Fibroblast of skin of right quadriceps (primary cell): ENCODE results near the gene CRTC2.
"Not testable (repeated sequence)": the region's sequence is repeated elsewhere in the genome, so short reads cannot be mapped to it uniquely, and the experiment has no call there.

Source experiments
- DNase-seq: peaks from one replicate; pipeline ENCODE4 v3.0.0-alpha.2; 2013

Gene CRTC2

DNA sequence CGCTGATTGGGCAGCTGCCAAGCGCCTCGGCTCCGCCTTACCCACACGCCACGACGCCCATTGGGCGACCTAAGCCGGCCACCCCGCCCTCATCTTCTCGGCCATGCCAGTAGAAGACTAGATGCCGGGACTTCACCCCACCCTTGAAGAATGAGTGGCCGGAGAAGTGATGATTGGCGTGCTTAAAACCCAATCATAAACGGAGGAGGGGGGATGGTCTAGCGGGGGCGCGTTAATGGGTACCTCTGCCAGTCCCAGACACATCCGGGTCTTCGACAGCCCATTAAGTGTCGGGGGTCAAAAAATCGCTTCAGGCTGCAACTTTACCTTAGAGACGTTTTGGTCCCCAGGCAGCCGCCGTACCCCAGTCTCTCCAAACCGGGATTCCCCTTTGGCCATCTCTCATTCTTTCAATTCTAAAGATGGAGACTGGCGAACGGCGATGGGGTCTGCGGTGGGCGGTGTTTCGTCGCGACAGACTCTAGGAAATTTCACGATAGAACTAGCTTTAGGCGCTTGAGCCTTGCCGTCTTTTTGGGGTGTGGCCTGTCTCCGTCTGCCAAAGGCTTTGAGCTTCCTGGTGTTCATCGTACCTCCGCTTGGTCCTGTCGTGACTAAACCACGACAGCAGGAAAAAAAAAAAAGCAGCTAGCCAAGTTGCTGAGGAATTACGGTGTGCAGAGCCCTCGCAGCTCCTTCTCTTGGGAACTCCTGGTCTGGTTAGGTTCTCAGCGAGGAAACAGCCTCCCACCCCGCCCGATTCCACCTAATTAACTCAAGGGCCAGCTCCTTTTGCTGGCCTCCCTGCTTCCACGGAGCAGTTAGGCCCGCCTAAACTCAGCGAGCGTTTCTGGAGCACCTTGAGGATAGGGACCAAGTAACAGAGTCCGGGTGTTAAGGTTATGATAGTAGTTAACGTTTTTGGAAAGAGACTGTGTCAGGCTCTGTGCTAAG is 35.2 kb downstream of the CRTC2 start, which contains the start of gene GATAD2B:
GATAD2B (minus strand) TSS at position 1 of the 954 bp plus-strand sequence. CDS start 94,625 bp downstream, outside the sequence.
- peak; percentile 100 for DNase-seq

DNA sequence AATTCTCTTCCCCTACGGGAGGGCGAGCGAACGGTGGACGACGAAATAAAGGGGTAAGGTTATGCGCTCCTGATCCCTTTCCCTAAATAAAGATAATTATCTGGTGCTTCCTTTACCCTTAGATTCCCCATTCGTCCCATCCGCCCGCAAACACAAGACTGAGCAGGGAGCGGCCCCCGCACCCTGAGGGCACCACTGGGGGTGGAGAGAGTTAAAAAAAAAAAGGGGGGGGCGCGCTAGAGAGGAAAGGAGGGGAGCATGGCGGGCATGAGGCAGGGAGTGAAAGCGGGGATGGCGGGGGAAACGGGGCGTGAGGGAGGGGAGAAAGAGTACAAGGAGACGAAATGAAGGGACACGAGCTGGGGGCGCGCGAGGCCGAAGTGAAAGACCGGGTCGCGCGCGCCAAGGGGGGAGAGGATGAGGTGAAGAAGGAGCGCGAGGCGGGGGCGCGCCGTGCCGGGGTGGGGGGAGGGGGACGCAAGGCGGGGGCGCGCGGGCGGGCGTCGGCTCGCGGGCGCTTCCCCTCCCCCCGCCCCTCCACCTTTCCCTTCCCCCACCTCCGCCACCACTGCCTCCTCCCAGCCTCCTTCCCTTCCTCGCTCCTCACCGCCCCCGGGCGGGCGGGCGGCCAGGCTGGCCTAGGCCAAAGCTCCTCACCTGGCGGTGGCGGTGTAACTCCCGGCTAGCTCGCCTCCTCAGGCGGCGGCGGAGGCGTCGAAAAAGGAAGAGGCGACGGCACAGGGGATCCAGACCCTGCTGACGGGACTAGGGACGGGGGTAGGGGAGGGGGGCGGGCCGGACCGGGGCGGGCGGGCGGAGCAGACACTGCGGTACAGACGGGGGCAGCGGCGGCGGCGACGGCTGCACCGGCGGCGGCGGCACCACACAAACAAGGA is 36.1 kb downstream of the CRTC2 start:
- no peak for DNase-seq

DNA sequence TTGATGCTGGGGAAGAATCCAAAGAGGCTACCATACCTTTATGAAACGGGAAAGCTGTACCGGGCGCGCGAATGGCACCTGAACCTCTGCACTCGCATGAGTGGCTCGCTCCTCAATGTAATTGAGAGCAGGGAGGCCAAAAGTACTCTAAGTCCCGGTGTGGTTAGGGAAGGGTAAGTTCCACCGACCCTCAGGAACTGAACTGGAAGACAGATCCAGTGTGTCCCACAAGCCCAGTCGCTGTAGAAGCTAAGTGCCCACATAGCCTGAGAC is 36.7 kb downstream of the CRTC2 start:
- DNase-seq: no peak

DNA sequence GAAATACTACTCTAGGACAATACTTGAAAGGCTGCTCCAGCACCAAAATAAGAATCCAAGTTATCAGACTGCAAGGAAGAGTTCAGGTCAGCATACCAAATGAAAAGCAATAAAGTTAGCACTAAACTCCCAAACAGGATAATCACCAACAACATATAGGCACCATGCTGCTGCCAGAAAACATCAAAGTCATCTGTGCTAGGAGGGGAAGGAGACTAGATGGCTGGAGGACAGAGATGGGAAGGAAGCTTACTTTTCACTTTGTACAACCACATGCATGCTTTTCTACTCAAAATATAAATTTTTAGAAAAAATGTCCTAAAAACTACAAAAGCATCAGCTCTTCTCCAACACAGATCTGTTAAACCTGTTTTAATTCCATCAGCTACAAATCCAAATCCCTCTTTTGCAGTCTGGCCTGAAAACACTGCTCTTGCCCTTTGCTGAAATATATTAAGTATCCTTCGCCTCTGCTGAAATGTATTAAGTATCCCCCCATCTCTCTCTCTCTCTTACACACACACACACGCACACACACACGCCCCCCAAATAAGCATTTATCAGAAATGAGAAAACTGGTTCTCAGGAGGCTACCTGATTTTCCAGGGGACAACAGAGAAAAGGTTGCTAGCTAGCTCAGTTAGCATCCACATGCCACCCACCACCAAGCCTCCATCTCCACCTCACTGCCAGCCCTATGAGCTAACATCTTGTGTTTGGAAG is 37.2 kb downstream of the CRTC2 start:
- DNase-seq: no peak

DNA sequence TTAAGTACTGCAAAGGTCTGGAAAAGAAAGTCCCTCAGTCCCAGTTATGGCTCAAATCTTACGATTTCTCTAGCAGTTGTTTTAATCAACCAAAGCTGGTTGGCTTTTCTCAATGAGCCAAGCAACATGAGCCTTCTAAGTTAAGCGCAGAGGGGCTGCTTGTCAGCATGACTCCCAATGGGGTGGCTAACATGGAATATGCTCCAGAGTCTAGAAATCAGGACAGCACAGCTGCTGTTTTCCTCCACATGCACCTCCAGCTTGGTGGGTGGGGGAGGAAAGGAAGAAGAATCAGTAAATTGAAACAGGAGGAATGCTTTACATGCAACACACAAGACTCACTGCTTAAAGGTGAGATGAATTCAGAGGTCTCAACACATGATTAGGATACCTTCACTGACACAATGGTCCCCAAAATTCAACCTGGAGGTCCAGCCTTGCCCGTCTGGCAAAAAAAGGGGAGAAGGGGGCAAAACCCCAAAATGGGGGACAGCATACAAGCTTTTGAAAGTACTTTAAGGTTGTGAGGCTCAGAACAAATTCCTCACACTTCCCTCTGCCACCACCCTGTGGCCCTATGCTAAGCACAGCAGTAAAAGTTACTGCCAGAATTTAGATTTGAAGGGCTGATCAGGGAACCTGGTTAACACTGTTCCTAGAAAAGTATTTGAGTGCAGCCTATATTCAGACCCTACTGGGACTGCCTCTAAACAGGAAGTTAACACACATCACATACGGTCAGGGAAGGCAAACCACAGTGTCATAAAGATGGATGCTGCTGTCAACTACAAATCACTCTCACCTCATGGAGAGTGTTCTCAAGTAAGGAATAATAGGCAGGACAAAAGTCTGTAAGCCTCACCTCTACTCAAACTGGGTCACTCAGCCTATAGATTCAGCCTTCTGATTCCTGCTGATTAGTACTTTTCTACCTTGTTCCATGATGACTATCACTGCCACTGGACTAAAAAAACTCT is 38.2 kb downstream of the CRTC2 start:
- DNase-seq: peak; percentile 29

DNA sequence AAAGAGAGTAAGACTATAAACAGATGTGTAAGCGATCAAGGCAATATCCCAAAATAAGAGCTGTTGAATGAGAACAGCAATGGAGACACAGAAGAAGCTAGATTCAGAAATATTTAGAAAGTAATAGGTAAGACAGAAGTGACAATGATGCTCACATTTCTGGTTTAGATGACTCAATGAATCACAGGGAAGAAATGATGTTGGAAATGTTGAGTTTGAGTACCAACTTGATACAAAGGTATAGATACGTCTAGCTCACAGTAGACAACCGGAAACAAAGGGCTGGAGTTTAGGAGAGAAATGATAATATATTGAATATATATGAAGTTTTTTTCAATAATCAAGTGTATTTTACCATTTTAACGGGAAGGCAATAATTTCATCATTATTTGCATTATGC is 42.1 kb downstream of the CRTC2 start:
- no peak for DNase-seq

DNA sequence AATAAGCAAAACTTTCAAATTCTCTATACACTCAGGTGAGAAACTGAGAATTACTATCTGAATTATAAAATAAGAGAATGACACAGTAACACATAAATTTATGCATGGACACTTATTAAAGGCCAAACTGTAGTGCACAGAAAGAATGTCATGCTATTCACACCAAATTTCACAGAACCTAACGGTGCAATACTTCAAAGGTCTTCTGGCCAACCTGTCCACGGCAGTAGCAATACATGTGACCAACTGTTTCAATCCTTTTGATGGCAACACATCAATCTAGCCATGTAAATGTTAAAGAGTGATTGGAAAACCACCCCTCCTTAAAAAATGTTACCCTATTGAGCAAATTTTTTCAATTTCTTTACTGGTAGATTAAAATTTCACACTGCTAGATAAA is 46.1 kb downstream of the CRTC2 start:
- no peak for DNase-seq

DNA sequence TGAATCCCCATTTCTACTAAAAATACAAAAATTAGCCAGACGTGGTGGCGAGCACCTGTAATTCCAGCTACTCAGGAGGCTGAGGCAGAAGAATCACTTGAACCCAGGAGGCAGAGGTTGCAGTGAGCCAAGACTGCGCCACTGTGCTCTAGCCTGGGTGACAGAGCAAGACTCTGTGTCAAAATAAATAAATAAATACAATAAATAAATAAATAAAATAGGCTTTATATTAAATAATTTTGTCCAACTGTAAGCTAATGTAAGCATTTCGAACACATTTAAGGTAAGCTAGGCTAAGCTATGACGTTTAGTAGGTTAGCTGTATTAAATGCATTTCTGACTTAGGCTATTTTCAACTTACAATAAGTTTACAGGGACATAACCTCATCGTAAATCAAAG is 47.9 kb downstream of the CRTC2 start:
- DNase-seq: not testable (repeated sequence)

DNA sequence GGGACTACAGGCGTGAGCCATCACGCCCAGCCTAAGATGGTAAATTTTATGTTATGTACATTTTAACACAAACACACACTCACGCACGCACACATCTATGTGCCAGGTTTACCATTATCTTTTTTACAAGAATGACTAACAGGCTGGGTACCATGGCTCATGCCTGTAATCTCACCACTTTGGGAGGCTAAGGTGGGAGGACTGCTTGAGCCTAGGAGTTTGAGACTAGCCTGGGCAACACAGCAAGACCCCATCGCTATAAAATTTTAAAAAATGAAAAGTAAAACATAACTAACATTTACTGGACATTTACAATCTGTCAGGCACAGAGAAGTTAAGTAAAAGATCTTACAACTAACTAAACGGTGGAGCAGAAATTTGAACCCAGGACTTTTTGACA is 50.3 kb downstream of the CRTC2 start:
- DNase-seq: no peak

DNA sequence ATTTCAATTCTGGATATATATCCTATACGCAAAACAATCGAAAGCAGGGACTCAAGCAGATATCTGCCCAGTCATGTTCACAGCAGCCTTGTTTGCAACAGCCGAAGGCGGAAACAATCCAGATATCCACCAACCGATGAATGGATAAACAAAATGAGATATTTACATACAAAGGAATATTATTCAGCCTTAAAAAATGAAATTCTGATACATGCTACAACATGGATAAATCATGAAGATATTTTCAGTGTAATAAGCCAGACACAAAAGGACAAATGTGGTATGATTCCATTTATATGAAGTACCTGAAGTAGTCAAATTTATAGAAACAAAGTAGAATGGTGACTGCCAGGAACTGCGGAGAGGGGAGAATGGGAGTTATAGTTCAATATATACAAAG is 51.3 kb downstream of the CRTC2 start:
- no peak for DNase-seq

DNA sequence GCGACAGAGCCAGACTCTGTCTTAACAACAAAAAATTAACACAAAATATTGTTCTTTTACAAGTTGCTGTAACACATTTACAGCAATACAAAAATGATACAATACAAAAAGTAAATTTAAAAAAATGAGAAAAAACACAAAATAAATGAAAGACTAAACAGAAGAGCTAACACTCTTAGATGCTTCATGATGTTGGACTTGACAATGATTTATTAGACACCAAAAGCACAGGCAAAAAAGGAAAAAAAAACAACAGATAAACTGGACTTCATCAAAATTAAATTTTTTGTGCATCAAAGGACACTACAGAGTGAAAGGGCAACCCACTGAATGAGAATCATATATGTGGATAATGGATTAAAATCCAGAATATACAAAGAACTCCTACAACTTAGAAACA is 52.0 kb downstream of the CRTC2 start:
- DNase-seq: no peak

DNA sequence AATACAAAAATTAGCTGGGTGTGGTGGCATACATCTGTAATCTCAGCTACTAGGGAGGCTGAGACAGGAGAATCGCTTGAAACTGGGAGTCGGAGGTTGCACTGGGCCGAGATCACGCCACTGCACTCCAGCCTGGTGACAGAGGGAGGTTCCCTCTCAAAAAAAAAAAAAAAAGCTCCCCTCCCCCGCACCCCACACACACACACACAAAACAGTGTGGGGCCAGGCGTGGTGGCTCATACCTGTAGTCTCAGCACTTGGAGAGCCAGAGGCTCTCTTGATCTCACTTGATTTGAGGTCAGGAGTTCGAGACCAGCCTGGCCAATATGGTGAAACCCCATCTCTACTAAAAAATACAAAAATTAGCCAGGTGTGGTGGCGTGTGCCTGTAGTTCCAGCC is 52.5 kb downstream of the CRTC2 start:
- not testable (repeated sequence) for DNase-seq

DNA sequence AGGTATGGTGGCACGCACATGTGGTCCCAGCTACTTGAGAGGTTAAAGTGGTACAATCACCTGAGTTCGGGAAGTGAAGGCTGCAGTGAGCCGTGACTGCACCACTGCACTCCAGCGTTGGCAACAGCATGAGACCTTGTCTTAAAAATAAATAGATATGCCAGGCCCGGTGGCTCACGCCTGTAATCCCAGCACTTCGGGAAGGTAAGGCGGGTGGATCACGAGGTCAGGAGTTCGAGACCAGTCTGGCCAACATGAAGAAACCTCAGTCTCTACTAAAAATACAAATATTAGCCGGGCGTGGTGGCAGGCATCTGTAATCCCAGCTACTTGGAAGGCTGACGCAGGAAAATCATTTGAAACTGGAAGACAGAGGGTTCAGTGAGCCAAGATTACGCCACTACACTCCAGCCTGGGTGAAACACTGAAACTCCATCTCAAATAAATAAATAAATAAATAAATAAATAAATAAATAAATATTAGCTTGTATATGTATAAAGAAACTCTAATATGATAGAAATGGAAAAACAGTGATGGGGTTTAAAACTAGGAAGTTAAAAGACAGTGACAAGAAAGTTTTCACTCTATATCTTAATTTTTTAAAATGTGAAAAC is 54.5 kb downstream of the CRTC2 start:
- DNase-seq: no peak

DNA sequence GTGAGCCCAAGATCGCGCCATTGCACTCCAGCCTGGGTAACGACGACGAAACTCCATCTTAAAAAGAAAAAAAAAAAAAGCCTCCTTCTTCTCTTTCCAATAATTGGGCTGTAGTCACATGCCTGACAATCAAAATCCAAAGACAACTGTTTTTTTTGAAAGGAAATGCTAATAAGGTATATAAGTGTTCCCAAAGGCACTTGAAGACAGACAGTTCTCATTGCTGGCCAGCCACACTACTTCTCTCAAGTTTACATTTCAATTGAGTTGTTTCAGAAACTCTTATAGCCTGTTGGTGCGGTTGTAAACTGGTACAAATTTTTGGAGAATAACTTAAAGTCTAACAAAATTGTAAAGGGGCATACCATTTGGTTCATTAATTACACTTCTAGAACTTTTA is 58.9 kb downstream of the CRTC2 start:
- DNase-seq: no peak
